DOHH2 (cell line): ENCODE measurements around the gene DNAH10.

Source experiments
- H3F3A ChIP-seq: fragments of 200-600 bp; sonication (generic), shearing (Covaris generic); 2 replicates; pipeline ENCODE4 v1.6.0; 2016; ENCODE audit warnings: antibody characterized with exemption, mild to moderate bottlenecking; ENCODE audit not compliant: control insufficient read depth, insufficient read depth
- H3K27ac ChIP-seq: fragments of 200-600 bp; sonication (generic); 2 replicates; pipeline ENCODE4 v1.5.1; 2014; ENCODE audit warnings: low read depth, mild to moderate bottlenecking, low read length, moderate library complexity
- H3K27me3 ChIP-seq: fragments of 200-600 bp; sonication (generic); 2 replicates; pipeline ENCODE4 v1.6.1; 2014; ENCODE audit warnings: mild to moderate bottlenecking, low read length, mixed read lengths; ENCODE audit not compliant: control insufficient read depth
- H3K36me3 ChIP-seq: fragments of 200-600 bp; sonication (generic); 2 replicates; pipeline ENCODE4 v1.6.1; 2014; ENCODE audit warnings: mild to moderate bottlenecking, low read length, moderate library complexity, mixed read lengths; ENCODE audit not compliant: control insufficient read depth
- H3K4me1 ChIP-seq: fragments of 200-600 bp; sonication (generic); 2 replicates; pipeline ENCODE4 v1.6.1; 2014; ENCODE audit warnings: mild to moderate bottlenecking, low read length, mixed read lengths; ENCODE audit not compliant: control insufficient read depth
- H3K4me2 ChIP-seq: fragments of 200-600 bp; sonication (generic); 2 replicates; pipeline ENCODE4 v1.6.0; 2014; ENCODE audit warnings: mild to moderate bottlenecking, low read length, moderate library complexity
- H3K4me3 ChIP-seq: fragments of 200-600 bp; sonication (generic); 2 replicates; pipeline ENCODE4 v1.5.1; 2014; ENCODE audit warnings: mild to moderate bottlenecking, low read length, mixed read lengths
- H3K79me2 ChIP-seq: fragments of 200-600 bp; sonication (generic); 2 replicates; pipeline ENCODE4 v1.6.1; 2014; ENCODE audit warnings: mild to moderate bottlenecking, low read length, mixed read lengths; ENCODE audit not compliant: control insufficient read depth
- H3K9me2 ChIP-seq: fragments of 200-600 bp; sonication (generic); replicated peaks from 2 replicates; pipeline ENCODE4 v1.6.1; 2014; ENCODE audit warnings: mild to moderate bottlenecking, low read length, mixed read lengths; ENCODE audit not compliant: control insufficient read depth
- H3K9me3 ChIP-seq: fragments of 200-600 bp; sonication (generic); 2 replicates; pipeline ENCODE4 v1.6.1; 2014; ENCODE audit warnings: antibody characterized with exemption, low read length, mixed read lengths; ENCODE audit not compliant: control insufficient read depth, insufficient read depth
- H4K20me1 ChIP-seq: fragments of 200-600 bp; sonication (generic); 2 replicates; pipeline ENCODE4 v1.6.0; 2014; ENCODE audit warnings: low read depth, mild to moderate bottlenecking, antibody characterized with exemption, low read length, moderate library complexity; ENCODE audit not compliant: control insufficient read depth, insufficient read depth
- CTCF ChIP-seq: fragments of 200-600 bp; sonication (generic); IDR thresholded peaks from one replicate; pipeline ENCODE4 v1.5.1; 2014; ENCODE audit warnings: antibody characterized with exemption, mild to moderate bottlenecking, low read depth, low read length; ENCODE audit not compliant: poor library complexity, severe bottlenecking
- EZH2phosphoT487 ChIP-seq: fragments of 200-600 bp; sonication (generic); IDR thresholded peaks from 2 replicates; pipeline ENCODE4 v1.6.1; 2017; ENCODE audit warnings: borderline replicate concordance, mild to moderate bottlenecking, antibody characterized with exemption, low read length, moderate library complexity, mixed read lengths

The DNAH10 gene

GRCh38 chr12:123790905-123791467 is 28.9 kb downstream of the DNAH10 start:
- no peaks in the 10 kb centered on the region for H3F3A ChIP-seq
- TF ChIP-seq EZH2phosphoT487 (no peak), CTCF (no peak)
- H3K27ac ChIP-seq = no peak overlapping the region
- H3K9me2 ChIP-seq = no peaks in the 10 kb centered on the region
- H3K4me3 ChIP-seq = no peak overlapping the region
- H3K36me3 ChIP-seq = no peaks in the 10 kb centered on the region
- peaks cover 3% of the 10 kb centered on the region; the same call in 1 of the 2 replicates for H3K27me3 ChIP-seq
- no peaks in the 10 kb centered on the region for H3K4me1 ChIP-seq
- H4K20me1 ChIP-seq = no peaks in the 10 kb centered on the region
- H3K9me3 ChIP-seq = no peaks in the 10 kb centered on the region
- no peaks in the 10 kb centered on the region for H3K79me2 ChIP-seq
- H3K4me2 ChIP-seq = no peak overlapping the region

GRCh38 chr12:123794027-123794426 is 31.9 kb downstream of the DNAH10 start:
- no peaks in the 10 kb centered on the region for H3K36me3 ChIP-seq
- no peaks in the 10 kb centered on the region for H3K9me2 ChIP-seq
- no peaks in the 10 kb centered on the region for H3K4me1 ChIP-seq
- no peak overlapping the region for H3K4me2 ChIP-seq
- H3K27ac ChIP-seq = no peak overlapping the region
- peaks cover 3% of the 10 kb centered on the region; the same call in 1 of the 2 replicates for H3K27me3 ChIP-seq
- no peaks in the 10 kb centered on the region for H3F3A ChIP-seq
- TF ChIP-seq EZH2phosphoT487 (no peak), CTCF (no peak)
- no peaks in the 10 kb centered on the region for H3K9me3 ChIP-seq
- no peaks in the 10 kb centered on the region for H4K20me1 ChIP-seq
- H3K4me3 ChIP-seq = no peak overlapping the region
- H3K79me2 ChIP-seq = no peaks in the 10 kb centered on the region

- Histone ChIP-seq H3K9me3 (no peaks in the 10 kb centered on the region), H3K4me2 (no peak overlapping the region), H4K20me1 (no peaks in the 10 kb centered on the region), H3K4me3 (no peak overlapping the region), H3K27me3 (no peaks in the 10 kb centered on the region), H3F3A (no peaks in the 10 kb centered on the region), H3K4me1 (no peaks in the 10 kb centered on the region), H3K36me3 (no peaks in the 10 kb centered on the region), H3K9me2 (no peaks in the 10 kb centered on the region), H3K79me2 (no peaks in the 10 kb centered on the region), H3K27ac (no peak overlapping the region)
- TF ChIP-seq CTCF (no peak), EZH2phosphoT487 (no peak)
Observed at GRCh38 chr12:123798518-123798917, 36.4 kb downstream of the DNAH10 start.
